GM21390 (cell line): ENCODE measurements around the gene ACAN.

Experiments used
- ATAC-seq: cut with Tn5 transposase; IDR thresholded peaks from one replicate; pipeline ENCODE4 v1.9.1; 2021; ENCODE audit not compliant: unreplicated experiment

ACAN gene

GRCh38 chr15:88900982-88901418 is 97.8 kb downstream of the ACAN start:
- ATAC-seq = no peak

GRCh38 chr15:88901508-88902220 is 98.4 kb downstream of the ACAN start:
- no peak for ATAC-seq

GRCh38 chr15:88902221-88902835 is 99.1 kb downstream of the ACAN start:
- no peak for ATAC-seq

- no peak for ATAC-seq
Observed at GRCh38 chr15:88902846-88903245, 99.6 kb downstream of the ACAN start.

- no peak for ATAC-seq
Observed at GRCh38 chr15:88904257-88904623, 101.0 kb downstream of the ACAN start.

- ATAC-seq = peak; percentile 88
Observed at GRCh38 chr15:88904624-88905327, 101.5 kb downstream of the ACAN start.

GRCh38 chr15:88905576-88905975 is 102.3 kb downstream of the ACAN start:
- no peak for ATAC-seq

- no peak for ATAC-seq
Observed at GRCh38 chr15:88906130-88906529, 102.9 kb downstream of the ACAN start.

GRCh38 chr15:88906551-88906950 is 103.3 kb downstream of the ACAN start:
- no peak for ATAC-seq

- no peak for ATAC-seq
Observed at GRCh38 chr15:88907111-88907510, 103.9 kb downstream of the ACAN start.

GRCh38 chr15:88908123-88908522 is 104.9 kb downstream of the ACAN start:
- no peak for ATAC-seq

- ATAC-seq = no peak
Observed at GRCh38 chr15:88908697-88909621, 105.7 kb downstream of the ACAN start.

- ATAC-seq = no peak
Observed at GRCh38 chr15:88909956-88910831, 107.0 kb downstream of the ACAN start.

- no peak for ATAC-seq
Observed at GRCh38 chr15:88911766-88912118, 108.5 kb downstream of the ACAN start.

GRCh38 chr15:88912500-88912921 is 109.3 kb downstream of the ACAN start:
- ATAC-seq = no peak

GRCh38 chr15:88913017-88913849 is 110.0 kb downstream of the ACAN start, which contains the start of gene MFGE8:
Gene MFGE8 (minus strand): TSS chr15:88913379. CDS start chr15:88913319, 60 bp downstream.
- peak; percentile 84 for ATAC-seq

- no peak for ATAC-seq
Observed at GRCh38 chr15:88913850-88914169, 110.6 kb downstream of the ACAN start.

GRCh38 chr15:88915354-88915753 is 112.1 kb downstream of the ACAN start:
- ATAC-seq = no peak

GRCh38 chr15:88917760-88918159 is 114.5 kb downstream of the ACAN start:
- no peak for ATAC-seq
